Measurements from ENCODE around the gene MYO1G. TPM values are rescaled to one million over a fixed set of nuclear protein-coding genes. Genes with fewer than 3 reads are reported as not detected.
"Not testable (repeated sequence)": the region's sequence is repeated elsewhere in the genome, so short reads cannot be mapped to it uniquely, and the experiment has no call there.

MYO1G gene
- total and polyA plus RNA-seq, 8 donors: 0.28 to 3.1 (median 1.1) TPM

- intact Hi-C loops (cut with DNase I): no loop called here
- no peaks in the 10 kb centered on the region for H3K4me1 ChIP-seq
- no peak overlapping the region for H3K4me3 ChIP-seq
- H3K27ac ChIP-seq: no peak overlapping the region
- no peaks in the 10 kb centered on the region for H3K9me3 ChIP-seq
- H3K36me3 ChIP-seq: no peaks in the 10 kb centered on the region
- 98 to 100% methylated on average over 1 of the region's 1 CpG for WGBS, 2 donors
- no peak for ATAC-seq
- FAIRE-seq: no peak
- TF ChIP-seq CTCF (IDR thresholded peaks at IDR 0.05): no peak
- H3K27me3 ChIP-seq: no peaks in the 10 kb centered on the region
- DNase-seq: no peak
Observed at GRCh38 chr7:45026013-45026412, 47.2 kb upstream of the MYO1G start.

- H3K27ac ChIP-seq; ATAC-seq; H3K9me3 ChIP-seq; H3K4me1 ChIP-seq; H3K27me3 ChIP-seq; H3K4me3 ChIP-seq; FAIRE-seq; H3K36me3 ChIP-seq; intact Hi-C loops (cut with DNase I); DNase-seq: not testable (repeated sequence)
- 93 to 97% methylated on average over 12 of the region's 12 CpGs for WGBS, 2 donors
Observed at GRCh38 chr7:45025473-45025872, 46.7 kb upstream of the MYO1G start.

GRCh38 chr7:45024126-45024744 is 45.4 kb upstream of the MYO1G start:
- WGBS, 2 donors: 88 to 98% methylated on average over 2 of the region's 2 CpGs
- intact Hi-C loops (cut with DNase I): no loop called here
- FAIRE-seq (no peak), DNase-seq (no peak), ATAC-seq (no peak)
- no peak for TF ChIP-seq CTCF (IDR thresholded peaks at IDR 0.05)
- Histone ChIP-seq H3K27ac (no peak overlapping the region), H3K27me3 (no peaks in the 10 kb centered on the region), H3K9me3 (no peaks in the 10 kb centered on the region), H3K4me3 (no peak overlapping the region), H3K36me3 (no peaks in the 10 kb centered on the region), H3K4me1 (no peaks in the 10 kb centered on the region)

- no peaks in the 10 kb centered on the region for H3K4me1 ChIP-seq
- FAIRE-seq (no peak), DNase-seq (no peak), ATAC-seq (no peak)
- no peaks in the 10 kb centered on the region for H3K9me3 ChIP-seq
- no peak overlapping the region for H3K27ac ChIP-seq
- H3K4me3 ChIP-seq: no peak overlapping the region
- TF ChIP-seq CTCF (IDR thresholded peaks at IDR 0.05): no peak
- no peaks in the 10 kb centered on the region for H3K36me3 ChIP-seq
- no peaks in the 10 kb centered on the region for H3K27me3 ChIP-seq
- intact Hi-C loops (cut with DNase I): no loop called here
- 90 to 91% methylated on average over 3 of the region's 3 CpGs for WGBS, 2 donors
Observed at GRCh38 chr7:45021604-45022296, 42.9 kb upstream of the MYO1G start.

- no peaks in the 10 kb centered on the region for H3K36me3 ChIP-seq
- TF ChIP-seq CTCF (IDR thresholded peaks at IDR 0.05): no peak
- WGBS, 2 donors: 84 to 87% methylated on average over 5 of the region's 5 CpGs
- ATAC-seq: no peak
- no peaks in the 10 kb centered on the region for H3K4me1 ChIP-seq
- no peak for DNase-seq
- FAIRE-seq: no peak
- H3K27ac ChIP-seq: no peak overlapping the region
- H3K27me3 ChIP-seq: no peaks in the 10 kb centered on the region
- no peak overlapping the region for H3K4me3 ChIP-seq
- intact Hi-C loops (cut with DNase I): no loop called here
- no peaks in the 10 kb centered on the region for H3K9me3 ChIP-seq
Observed at GRCh38 chr7:45020915-45021314, 42.1 kb upstream of the MYO1G start.

All from pancreas (tissue), 10 donors.